ENCODE results near the gene NHSL2. TPM values are rescaled to one million over a fixed set of nuclear protein-coding genes. Genes with fewer than 3 reads are reported as not detected.

The NHSL2 gene
- total RNA-seq, 2 donors from 2014 or later, result 1.6 to 2.9 TPM

GRCh38 chrX:71974916-71975315 is 64.3 kb downstream of the NHSL2 start:
- no peaks in the 10 kb centered on the region for H3K4me1 ChIP-seq
- DNase-seq, result no peak
- intact Hi-C loops (cut with DNase I), result no loop called here
- no peaks in the 10 kb centered on the region for H3K27me3 ChIP-seq
- H3K27ac ChIP-seq, result no peak overlapping the region
- H3K9me3 ChIP-seq, result no peaks in the 10 kb centered on the region
- TF ChIP-seq CTCF (IDR thresholded peaks at IDR 0.05) (no peak), POLR2A (IDR thresholded peaks at IDR 0.05) (no peak)
- no peaks in the 10 kb centered on the region for H3K36me3 ChIP-seq (replicated peaks in 1 of 2; ENCODE audit: insufficient read depth in 1 of 2, low read depth in 2 of 2)
- WGBS, 2 donors, result 73 to 81% methylated on average over 4 of the region's 4 CpGs
- no peak overlapping the region for H3K4me3 ChIP-seq
- no peak for ATAC-seq

DNA sequence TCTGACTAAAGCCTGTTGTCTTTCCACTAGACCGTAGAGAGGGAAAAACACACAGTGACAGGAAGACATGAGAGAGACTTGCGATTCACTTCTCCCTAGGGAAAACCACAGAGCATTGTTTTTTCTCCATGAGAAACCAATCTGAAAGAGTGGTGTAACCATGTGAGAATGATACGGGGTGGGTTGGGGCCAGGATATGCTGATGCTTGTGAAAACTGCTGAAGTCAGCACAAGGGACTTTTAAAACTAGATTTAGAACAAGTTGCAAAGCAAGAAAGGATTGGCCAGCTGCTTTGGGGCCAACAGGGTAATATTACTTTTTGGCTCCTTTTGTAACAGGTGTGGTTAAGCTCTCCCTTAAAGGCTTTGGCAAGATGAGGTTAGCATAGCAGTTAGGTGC is 66.1 kb downstream of the NHSL2 start:
- Histone ChIP-seq H3K4me3 (no peak overlapping the region), H3K27ac (no peak overlapping the region), H3K27me3 (no peaks in the 10 kb centered on the region), H3K4me1 (no peaks in the 10 kb centered on the region), H3K9me3 (no peaks in the 10 kb centered on the region), H3K36me3 (replicated peaks in 1 of 2; ENCODE audit: insufficient read depth in 1 of 2, low read depth in 2 of 2) (no peaks in the 10 kb centered on the region)
- ATAC-seq (no peak), DNase-seq (no peak)
- WGBS, 2 donors, result 28 to 69% methylated on average over 3 of the region's 3 CpGs
- intact Hi-C loops (cut with DNase I), result no loop called here
- TF ChIP-seq CTCF (IDR thresholded peaks at IDR 0.05) (no peak), POLR2A (IDR thresholded peaks at IDR 0.05) (no peak)

- WGBS, 2 donors, result 75 to 76% methylated on average over 3 of the region's 3 CpGs
- ATAC-seq, result no peak
- DNase-seq, result no peak
Measured at GRCh38 chrX:71978164-71978563, 67.5 kb downstream of the NHSL2 start.

DNA sequence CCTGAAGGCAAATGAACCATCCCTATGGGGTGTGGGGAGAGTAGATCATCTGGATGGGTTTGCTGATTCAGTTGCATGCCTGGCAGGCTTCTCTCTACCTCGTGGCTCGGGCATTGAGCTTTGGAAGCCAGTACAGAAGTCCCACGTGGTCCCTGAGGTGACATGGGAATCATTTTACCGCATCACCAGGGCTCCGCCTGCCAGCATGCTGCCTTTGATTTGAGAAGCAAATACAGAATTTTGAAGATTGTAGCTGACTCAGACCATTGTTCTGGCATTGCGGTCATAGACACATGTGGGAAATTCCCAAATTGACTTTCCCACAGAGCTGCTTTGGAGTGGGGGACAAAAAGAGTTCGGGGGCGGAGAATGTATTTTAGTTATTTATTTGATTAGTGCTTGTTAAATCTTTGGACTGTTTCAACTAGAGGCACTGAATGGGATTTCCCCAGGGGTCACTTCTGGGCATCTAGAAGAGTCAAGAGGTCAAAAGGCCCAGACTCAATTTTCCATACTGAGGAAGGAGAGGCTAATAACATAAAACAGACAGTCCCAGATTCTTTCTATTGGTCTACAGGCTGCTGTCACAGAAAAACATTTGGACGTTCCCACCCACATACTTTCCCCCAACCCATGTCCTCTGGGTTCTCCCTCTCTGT is 79.3 kb downstream of the NHSL2 start:
- DNase-seq, result peak in 3 of 4 donors; percentile 13 to 40 (median 25)
- Histone ChIP-seq H3K36me3 (replicated peaks in 1 of 2; ENCODE audit: insufficient read depth in 1 of 2, low read depth in 2 of 2) (no peaks in the 10 kb centered on the region), H3K27me3 (no peaks in the 10 kb centered on the region), H3K27ac (no peak overlapping the region), H3K4me1 (no peaks in the 10 kb centered on the region), H3K9me3 (no peaks in the 10 kb centered on the region), H3K4me3 (no peak overlapping the region)
- TF ChIP-seq CTCF (IDR thresholded peaks at IDR 0.05), result no peak
- no peak for TF ChIP-seq POLR2A (IDR thresholded peaks at IDR 0.05)
- peak; percentile 63 for ATAC-seq
- intact Hi-C loops (cut with DNase I), result no loop called here
- WGBS, 2 donors, result 34 to 49% methylated on average over 6 to 9 of the region's 9 CpGs

More at GRCh38 chrX:71978164-71978563, 67.5 kb downstream of the NHSL2 start:
- no peak overlapping the region for H3K27ac ChIP-seq
- no peak overlapping the region for H3K4me3 ChIP-seq
- no peaks in the 10 kb centered on the region for H3K4me1 ChIP-seq
- intact Hi-C loops (cut with DNase I), result no loop called here
- H3K27me3 ChIP-seq, result no peaks in the 10 kb centered on the region
- no peaks in the 10 kb centered on the region for H3K9me3 ChIP-seq
- no peaks in the 10 kb centered on the region for H3K36me3 ChIP-seq (replicated peaks in 1 of 2; ENCODE audit: insufficient read depth in 1 of 2, low read depth in 2 of 2)
- TF ChIP-seq CTCF (IDR thresholded peaks at IDR 0.05), result no peak
- TF ChIP-seq POLR2A (IDR thresholded peaks at IDR 0.05), result no peak

- H3K9me3 ChIP-seq, result no peaks in the 10 kb centered on the region
- no peak for ATAC-seq
- WGBS, 2 donors, result 71 to 91% methylated on average over 2 of the region's 2 CpGs
- H3K4me3 ChIP-seq, result no peak overlapping the region
- DNase-seq, result no peak
- no peaks in the 10 kb centered on the region for H3K36me3 ChIP-seq (replicated peaks in 1 of 2; ENCODE audit: insufficient read depth in 1 of 2, low read depth in 2 of 2)
- H3K4me1 ChIP-seq, result no peaks in the 10 kb centered on the region
- intact Hi-C loops (cut with DNase I), result no loop called here
- H3K27ac ChIP-seq, result no peak overlapping the region
- TF ChIP-seq POLR2A (IDR thresholded peaks at IDR 0.05) (no peak), CTCF (IDR thresholded peaks at IDR 0.05) (no peak)
- no peaks in the 10 kb centered on the region for H3K27me3 ChIP-seq
Measured at GRCh38 chrX:71990518-71990917, 79.9 kb downstream of the NHSL2 start.

All from body of pancreas (tissue), 4 donors.